HG03045 (cell line): ENCODE data around the gene ZBTB44.
A peak's percentile ranks its signal among the peaks of the same experiment; 100 is the strongest.
"Not testable (repeated sequence)": the region's sequence is repeated elsewhere in the genome, so short reads cannot be mapped to it uniquely, and the experiment has no call there.

ENCODE experiments used
- ATAC-seq: cut with Tn5 transposase; IDR thresholded peaks from one replicate; pipeline ENCODE4 v1.9.1; 2021; ENCODE audit warnings: mild to moderate bottlenecking, moderate library complexity; ENCODE audit not compliant: unreplicated experiment

The ZBTB44 gene

DNA sequence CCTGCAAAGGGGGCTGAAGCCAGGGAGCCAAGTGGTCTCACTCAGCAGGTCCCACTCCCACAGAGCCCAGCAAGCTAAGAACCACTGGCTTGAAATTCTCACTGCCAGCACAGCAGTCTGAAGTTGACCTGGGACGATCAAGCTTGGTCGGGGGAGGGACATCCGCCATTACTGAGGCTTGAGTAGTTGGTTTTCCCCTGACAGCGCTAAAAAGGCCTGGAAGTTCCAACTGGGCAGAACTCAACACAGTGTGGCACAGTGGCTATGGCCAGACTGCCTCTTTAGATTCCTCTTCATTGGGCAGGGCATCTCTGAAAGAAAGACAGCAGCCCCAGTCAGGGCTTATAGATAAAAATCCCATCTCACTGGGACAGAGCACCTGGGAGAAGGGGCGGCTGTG, 64.8 kb downstream of the ZBTB44 start:
- not testable (repeated sequence) for ATAC-seq

DNA sequence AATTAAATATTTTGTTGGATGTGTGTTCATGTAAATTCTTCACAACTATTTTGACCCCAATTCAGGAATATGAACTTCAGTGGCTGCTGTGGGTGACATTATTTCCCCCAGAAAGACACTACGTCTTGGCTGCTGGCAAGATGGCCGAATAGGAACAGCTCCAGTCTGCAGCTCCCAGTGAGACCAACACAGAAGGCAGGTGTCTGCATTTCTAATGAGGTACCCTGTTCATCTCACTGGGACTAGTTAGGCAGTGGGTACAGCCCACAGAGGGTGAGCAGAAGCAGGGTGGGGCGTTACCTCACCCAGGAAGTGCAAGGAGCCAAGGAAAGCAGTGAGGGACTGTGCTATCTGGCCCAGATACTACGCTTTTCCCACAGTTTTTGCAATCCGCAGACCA, 65.3 kb downstream of the ZBTB44 start:
- no peak for ATAC-seq

DNA sequence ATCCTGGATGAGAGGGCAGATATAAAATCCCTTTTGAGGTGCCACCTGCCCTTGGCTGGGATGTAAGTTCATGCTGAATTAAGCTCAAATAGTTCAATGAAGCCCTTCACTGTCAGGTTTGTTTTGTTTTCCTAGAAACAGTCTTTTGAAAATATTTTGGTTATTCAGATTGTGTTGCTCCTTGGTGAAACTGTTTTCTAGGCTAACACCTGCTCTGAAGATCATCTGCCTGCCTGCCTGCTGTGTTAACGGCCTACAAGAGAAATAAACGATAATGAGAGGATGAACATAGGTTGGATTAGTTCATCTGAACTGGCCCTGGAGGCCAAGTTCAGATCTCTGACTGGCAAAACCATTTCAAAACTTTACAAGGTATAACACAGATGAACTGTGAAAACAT, 67.4 kb downstream of the ZBTB44 start:
- ATAC-seq = no peak

DNA sequence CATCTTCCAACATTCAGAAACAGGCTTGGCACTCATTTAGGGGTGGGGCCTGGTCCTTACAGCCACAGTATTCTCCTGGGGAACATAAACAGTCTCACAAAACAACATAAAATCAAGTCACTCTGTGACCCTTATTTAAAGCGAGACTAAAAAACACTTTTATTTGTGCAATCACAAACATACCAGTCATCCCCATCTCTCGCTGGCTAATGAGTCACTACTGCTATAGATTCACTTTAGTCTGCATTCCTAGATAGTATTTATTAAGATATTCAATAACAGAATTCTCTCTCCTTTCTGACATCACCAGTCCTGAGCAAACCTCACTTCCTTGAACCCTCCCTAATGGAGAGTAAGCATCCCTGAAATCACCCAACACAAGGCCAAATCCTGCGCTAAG, 68.0 kb downstream of the ZBTB44 start:
- no peak for ATAC-seq

DNA sequence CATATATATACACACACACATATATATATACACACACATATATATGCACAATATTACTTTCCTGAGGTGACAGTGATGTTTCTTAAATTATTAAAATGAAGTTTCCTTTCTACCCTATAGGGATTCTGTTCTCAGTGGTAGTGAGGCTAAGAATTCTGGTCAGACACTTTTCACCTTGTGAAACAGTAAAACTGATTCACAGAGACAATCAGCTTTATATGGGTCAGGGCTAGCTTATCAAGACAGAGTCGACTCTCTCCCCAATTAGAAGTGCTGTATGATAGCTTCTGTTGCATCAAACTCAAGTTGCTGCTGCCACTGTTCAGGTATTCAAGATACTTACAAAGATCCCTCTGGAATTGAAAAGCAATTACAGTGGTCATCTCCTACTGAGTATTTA, 68.4 kb downstream of the ZBTB44 start:
- no peak for ATAC-seq

DNA sequence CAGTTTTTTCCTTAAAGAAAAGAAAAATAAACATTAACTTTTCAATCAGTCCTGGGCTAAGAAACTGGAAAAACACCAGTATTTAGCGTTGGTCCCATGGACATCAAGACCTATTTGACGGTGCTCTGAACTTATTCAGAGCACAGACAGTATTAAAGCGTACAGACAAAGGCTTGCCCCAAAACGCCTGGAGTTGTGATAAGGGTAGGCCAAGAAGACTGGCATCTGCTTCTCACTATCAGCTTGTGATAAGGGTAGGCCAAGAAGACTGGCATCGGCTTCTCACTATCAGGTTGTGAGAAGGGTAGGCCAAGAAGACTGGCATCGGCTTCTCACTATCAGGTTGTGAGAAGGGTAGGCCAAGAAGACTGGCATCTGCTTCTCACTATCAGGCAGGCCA, 69.3 kb downstream of the ZBTB44 start:
- not testable (repeated sequence) for ATAC-seq

DNA sequence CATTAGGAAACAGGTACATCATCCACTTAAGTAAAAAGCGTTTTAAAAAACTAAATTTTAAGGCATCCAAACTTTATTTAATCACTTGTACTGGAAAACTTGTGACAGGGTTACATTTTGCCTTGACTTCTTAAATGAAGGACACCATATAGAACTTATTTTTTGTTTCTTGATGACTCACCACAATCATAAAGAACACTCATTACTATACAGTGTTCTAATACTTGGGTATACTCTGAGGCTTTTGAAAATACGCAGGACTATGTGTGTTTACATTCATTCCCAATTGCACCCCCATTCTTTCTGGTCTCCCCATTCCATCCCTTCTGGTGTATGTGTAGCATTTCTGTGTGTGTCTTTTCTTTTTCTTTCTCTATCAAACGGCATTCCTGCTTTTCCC, 69.9 kb downstream of the ZBTB44 start:
- ATAC-seq = no peak

DNA sequence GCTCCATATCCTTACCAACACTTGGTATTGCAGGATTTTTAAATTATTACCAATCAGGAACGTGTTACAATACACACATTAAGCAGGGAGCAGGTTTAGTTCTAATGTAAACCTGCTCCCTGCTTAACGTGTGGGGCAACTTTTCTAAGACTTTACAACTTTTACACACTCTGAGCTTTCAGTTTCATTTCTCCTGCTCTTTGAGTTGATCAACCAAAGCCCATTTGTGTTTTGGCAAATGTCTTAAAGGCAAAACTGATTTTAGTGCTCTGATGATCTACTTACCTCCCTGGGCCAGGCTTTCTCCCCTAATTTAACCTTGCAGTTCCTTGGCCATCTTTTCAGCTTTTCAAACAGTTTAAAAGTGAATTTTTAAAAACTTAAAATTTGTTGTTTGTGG, 70.9 kb downstream of the ZBTB44 start:
- ATAC-seq = peak; percentile 74

DNA sequence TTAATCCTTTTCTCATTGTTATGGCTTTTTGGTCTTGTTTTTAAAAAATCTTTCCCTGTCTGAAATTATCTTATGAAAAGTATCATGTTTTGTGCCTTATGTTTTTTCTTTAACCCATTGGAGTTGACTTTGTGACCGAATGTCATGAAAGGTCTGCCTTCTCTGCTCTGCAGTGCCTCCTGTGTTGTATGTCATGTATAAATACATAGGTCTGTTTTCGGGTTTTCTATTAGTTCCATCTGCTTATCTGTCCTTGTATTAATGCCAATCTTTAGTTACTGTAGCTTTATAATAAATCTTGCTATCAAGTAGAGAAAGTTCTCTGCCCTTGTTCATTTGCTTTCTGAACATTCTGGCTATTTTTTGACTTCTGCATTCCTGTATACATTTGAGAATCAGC, 73.0 kb downstream of the ZBTB44 start:
- no peak for ATAC-seq

DNA sequence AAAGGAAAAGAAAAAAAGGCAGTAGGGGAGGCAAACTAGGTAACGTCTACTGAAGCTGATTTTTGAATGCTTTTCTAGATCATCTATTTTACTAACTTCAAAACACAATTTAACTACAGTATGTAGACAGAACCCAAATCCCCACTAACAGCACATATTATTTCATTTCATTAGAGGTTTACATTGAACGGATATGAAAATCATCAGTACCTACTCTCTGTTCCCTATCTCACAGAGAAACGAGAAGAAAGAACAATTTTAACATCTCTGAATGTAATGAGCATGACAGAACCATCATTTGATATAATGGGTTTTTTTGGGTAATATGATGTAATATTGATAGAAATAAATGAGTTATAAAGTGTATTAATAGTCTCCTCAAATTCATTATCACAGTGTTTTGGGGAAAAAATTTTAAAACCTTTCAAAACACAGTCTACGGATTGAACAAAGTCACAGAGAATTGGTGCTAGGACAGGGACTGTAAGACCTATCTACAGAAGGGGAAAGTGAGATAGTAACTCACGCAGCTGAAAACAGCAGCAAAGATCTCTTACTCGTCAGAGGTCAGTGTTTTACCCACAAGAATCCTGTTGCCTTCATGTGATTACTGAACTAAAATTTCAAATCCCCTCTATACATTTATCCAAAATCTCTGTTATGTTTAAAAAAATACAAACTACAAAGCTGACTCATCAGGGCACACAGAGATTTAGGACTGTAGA, 77.3 kb downstream of the ZBTB44 start:
- ATAC-seq = no peak

DNA sequence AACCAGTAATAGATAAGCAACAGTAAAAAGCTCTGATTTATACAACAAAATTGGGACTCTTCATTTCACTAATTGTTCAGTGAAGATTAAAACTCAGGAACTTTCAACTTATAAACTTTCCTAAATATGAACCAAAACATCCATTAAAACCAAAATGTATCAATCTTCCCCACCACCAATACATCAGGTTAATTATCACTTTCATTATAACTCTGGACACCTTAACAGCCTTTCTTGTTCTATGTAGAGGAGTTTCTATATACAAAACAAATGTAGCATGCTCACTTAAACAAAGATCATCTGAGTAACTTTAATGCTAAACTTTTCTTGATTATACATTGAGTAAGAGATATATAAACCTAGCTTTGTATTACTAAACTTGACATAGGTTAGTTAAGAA, 80.4 kb downstream of the ZBTB44 start:
- no peak for ATAC-seq

DNA sequence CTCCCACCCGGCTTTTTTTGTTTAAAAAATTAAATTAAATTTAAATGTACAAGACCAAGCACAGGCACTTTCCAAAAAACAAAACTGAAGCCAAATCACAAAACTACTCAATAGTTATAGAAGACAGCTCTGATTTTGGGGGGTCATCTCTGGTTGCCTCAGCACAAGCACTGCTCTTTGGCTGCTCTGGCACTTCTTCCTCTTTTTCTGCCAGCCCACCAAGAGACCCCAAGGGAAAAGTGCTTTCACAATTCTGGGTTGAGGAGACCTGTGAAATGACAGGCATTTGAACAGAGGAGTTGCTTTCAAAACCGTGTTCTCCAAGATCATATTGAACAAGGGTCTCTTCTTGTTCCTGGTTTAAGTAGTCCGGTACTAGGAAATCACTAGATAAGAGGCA, 80.8 kb downstream of the ZBTB44 start:
- ATAC-seq = not testable (repeated sequence)

DNA sequence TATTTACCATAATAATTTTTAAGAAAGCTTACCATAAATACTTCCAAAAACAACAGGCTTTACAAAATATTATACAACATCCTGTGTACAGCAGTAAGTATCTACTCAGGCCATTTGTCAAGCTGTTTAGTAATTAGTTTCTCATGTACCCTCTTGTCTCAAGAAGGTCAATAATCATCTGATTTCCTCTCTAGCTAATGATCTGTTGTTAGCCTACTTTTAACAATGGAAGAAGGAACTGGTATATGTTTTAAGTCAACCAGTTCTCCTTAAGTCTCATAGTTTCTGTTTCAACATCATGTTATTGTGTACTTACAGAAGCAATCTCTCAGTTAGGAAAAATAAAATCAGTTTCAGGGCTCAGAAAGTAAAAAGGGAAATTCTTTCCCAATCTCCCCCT, 81.2 kb downstream of the ZBTB44 start:
- not testable (repeated sequence) for ATAC-seq

DNA sequence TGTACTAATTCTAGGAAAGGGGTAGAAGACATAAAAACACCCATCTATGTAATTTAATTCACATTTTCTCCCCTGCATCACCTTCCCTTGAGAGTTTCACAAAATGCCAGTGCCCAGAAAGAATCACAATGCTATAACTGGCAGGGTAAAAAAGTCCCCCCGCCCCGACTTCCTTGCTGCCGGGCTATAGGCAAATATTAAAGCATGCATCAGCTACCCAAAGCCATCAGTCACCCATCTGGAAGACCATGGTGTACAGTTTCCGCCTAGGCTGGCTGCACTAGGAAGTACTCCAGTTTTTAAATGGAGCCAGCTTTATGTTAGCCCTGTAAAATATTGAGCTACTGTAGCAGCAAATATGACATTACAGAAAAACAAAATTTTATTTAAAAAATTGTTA, 87.3 kb downstream of the ZBTB44 start:
- no peak for ATAC-seq

DNA sequence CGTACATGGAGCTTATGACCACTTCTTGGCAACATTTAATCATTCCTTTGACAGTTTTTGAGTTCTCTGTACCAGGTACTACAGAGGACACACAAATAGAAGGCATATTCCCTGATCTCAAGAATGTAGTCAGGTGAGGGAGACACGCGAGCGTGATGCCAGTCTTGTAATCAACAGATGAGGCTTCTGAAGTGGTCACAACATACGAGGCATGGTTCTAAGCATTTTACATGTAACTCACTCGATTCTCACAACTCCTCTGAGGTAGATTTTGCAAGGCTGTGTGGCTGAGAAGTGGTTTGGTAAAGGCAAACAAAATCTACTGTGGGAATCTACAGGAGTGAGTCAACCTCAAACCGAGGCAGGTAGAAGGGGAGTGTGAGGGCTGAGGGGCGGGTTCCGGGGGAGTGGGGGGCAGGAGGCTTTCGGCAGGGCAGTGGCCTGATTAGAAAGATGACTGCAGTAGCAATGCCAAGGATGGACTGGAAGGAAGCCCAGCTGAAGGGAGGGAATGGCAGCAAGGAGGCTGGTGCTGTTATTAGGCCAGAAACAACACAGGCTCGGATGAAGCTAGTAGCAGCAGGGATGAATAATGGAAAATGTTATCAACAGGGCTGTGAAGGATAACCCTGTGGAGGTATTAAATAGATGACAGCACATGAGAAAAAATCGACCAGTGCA, 91.3 kb downstream of the ZBTB44 start:
- no peak for ATAC-seq

DNA sequence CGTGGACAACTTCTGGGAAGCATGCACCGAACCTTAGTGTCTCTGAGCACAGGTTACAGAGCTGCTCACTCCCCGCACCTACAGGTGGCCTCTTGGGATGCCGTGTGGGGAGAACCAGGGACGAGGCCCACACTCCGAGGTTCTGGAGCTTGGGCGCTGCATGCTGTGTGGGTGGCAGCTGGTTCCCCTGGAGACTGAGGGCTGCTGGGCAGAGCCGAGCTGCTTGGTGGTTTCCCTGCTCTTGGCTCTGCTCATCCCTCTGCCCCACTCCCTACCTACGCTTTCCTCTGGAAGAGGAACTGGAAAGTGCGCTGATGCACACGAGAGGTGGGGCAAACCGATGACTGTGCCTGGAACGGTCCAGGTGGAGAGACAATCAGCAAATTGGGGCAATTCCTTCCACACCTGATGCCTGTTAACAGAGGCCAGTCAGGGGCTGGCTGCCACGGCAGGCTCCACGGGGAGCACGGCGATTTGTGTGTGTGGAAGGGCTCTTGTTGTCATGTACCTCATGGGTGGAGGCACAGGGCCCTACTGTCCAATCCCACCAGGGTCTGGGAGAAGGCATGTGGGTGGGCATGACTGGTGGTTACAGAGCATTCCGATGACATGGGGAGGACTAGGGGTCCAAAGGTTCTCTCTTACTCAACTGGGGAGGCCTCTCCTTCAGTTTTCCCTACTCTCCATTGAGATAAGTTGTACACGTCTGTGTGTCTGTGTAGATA, 94.2 kb downstream of the ZBTB44 start:
- ATAC-seq = no peak

DNA sequence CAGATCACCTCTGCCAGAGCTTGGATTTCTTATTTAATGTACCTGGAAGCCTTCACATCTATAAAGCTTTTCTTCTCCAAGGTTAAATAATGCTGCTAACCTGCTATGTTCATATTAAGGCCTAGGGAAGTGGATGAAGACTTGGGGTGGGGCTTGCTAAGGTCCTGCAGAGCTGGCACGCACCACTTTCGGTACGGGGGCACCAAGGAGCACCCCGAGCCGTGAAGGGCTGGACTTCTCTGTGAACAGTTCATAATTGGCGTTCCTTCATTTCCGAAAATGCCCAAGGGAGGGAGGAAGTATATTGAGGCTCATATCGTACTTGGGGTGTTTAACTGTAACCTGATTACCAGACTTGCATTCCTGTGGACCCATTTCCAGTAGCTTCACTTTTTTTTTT, 95.6 kb downstream of the ZBTB44 start:
- ATAC-seq = no peak

DNA sequence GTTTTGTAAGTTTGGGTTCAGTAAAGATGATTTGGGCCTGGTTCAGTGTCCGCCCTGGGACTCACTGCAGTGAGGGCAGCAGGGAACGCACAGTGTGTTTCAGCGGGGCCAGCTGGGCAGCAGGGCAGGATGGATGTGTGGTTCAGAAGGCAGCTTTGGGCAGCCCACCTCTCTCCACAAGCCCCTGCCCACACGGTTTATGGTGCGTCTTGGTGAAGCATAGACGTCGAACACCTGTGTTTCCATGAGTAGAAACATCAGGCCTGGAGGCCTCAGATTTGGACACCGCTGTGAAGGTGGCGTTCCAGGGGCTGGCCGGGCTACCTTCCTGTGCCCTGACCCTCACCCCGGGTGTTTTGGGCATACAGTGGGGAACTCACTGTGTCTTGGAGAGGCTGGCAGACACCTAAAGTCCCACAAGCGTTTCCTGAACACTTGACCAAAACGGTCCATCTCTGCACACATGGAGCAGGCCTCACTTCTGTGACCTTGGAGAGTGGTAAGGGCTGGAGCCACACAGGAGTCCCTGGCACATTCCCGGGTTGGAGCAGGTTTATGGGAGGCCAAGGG, 96.1 kb downstream of the ZBTB44 start:
- no peak for ATAC-seq

DNA sequence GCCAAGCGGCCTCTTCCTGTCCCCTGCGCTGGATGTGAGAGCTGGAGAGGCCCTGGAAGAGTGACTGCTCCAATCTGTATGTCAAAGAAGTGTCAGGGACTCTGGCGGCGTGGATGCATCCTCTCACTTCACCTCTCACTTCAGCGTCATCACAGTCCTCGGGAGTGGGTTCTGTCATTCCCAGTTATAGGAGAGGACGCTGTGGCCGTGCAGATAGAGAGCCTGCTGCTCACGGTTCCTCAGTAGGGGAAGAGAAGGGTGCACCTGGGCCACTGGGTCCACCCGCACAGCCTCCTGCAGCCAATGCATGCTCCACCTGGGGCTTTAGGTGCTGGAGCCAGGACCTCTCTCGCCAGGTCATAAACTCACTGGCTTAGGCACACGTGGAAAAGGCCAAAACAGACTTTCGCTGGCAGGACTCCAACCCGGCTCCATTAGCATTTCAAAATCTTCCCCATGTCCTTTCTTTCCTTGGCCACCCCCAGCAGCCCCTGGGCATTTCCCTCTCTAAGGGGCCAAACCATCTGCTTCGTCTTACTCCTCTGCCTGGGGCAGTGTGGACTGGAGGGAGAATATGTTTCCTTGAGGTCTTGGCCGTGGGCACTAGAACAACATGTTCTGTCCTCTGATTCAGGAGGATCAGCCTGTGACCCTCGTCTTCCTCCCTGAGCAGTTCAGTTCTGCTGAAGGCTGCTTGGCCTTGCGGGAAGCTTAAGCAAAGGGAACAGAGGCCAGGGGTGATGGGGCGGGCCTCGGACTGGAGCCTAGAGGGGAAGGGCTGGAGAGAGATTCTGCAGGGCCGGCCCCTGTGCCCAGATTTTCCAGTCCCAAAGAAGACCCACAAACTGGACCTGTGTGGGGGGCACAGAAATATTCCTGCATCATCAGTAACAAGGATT, 97.3 kb downstream of the ZBTB44 start:
- ATAC-seq = no peak

DNA sequence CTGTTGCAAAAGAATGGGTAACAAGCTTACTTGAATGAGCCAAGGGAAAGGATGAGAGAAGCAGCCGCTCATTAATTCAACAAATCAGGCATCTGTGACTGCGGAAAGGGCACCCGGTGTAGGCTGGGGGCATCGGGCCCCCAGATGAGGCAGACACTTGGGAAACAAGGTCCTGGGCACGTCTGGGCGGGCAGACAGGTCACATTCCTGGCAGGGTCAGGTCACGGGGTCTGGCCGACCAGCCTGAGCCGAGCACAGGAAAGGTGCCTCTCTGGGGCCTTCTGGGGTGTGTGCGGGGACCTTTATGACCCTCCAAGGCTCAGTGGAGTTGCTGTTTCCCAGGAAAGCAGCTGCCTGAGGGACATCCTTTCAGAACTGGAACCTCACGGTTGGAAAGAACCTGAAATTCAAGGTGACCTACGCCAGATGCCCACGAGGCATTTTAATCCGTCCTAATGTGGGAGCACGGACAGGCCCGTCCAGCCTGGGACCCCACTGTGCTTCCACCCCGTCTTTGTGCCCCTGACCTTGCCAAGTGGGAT, 98.1 kb downstream of the ZBTB44 start:
- no peak for ATAC-seq

DNA sequence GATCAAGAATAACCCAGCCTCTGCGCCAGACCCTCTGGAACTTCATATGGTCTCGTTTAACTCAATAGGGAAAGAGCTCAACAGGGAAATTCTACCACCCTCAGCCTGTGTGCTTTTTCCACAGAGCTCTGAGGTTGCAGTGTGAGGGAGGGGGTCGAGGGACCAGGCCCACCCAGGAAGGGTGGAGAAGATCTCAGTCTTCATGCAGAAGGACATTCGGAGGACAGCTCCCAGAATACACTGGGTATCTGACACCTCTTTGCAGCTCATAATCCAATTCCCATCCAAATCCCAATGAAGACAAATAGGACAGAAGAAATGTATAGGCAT, 98.5 kb downstream of the ZBTB44 start:
- ATAC-seq = no peak
